Ovary (tissue), 9 donors: ENCODE results near the gene SEMA6B. TPM values are rescaled to one million over a fixed set of nuclear protein-coding genes. Genes with fewer than 3 reads are reported as not detected.

Source experiments
- DNase-seq, 5 donors: peaks; one replicate each; pipeline ENCODE4 v3.0.0-alpha.2; 2019 to 2020
- H3K27ac ChIP-seq, 2 donors: fragments of 200-600 bp; one replicate each; pipeline versions ENCODE4 v1.5.1 to v1.8.0; 2019 to 2022
- H3K27me3 ChIP-seq: fragments of 200-600 bp; one replicate; pipeline ENCODE4 v1.8.0; 2022
- H3K36me3 ChIP-seq: fragments of 200-600 bp; sonication (generic); one replicate; pipeline ENCODE4 v1.5.1; 2019
- H3K4me1 ChIP-seq: one replicate; pipeline ENCODE4 v1.8.1; 2013; ENCODE audit warnings: mild to moderate bottlenecking, moderate library complexity; ENCODE audit not compliant: insufficient read depth
- H3K4me3 ChIP-seq: fragments of 200-600 bp; sonication (generic); one replicate; pipeline ENCODE4 v1.5.1; 2017
- H3K9me3 ChIP-seq, 2 donors: fragments of 200-600 bp in 1 of 2; sonication (generic) in 1 of 2; one replicate each; pipeline versions ENCODE4 v1.5.1 to v1.8.1; 2013 to 2019; ENCODE audit warnings: mild to moderate bottlenecking in 1 of 2, moderate library complexity in 1 of 2
- CTCF ChIP-seq, 3 donors: fragments of 450-650 bp in 2 of 3; fragments of 200-600 bp in 1 of 3; IDR thresholded peaks; one replicate each; pipeline versions ENCODE4 v1.5.1 to v1.8.0; 2016 to 2022; ENCODE audit warnings: antibody characterized with exemption in 3 of 3, mild to moderate bottlenecking in 1 of 3
- EP300 ChIP-seq: sonication (generic); formaldehyde crosslinking; IDR thresholded peaks from one replicate; pipeline ENCODE4 v1.6.1; 2017; ENCODE audit warnings: antibody characterized with exemption
- POLR2A ChIP-seq: fragments of 450-650 bp; IDR thresholded peaks from one replicate; pipeline ENCODE4 v1.6.1; 2017; ENCODE audit warnings: antibody characterized with exemption, mild to moderate bottlenecking, moderate library complexity
- WGBS, 3 donors: extraction: QIAGEN DNeasy Blood & Tissue Kit in 1 of 3; methylation state at CpG; one replicate each; pipeline versions ENCODE4 v1.1.5 to v1.1.7; 2013 to 2017; 5-methylcytosine and 5-hydroxymethylcytosine counted together
- intact Hi-C, 4 donors: fragments of 100-400 bp; cut with DNase I; formaldehyde crosslinking; loops; one replicate each; pipeline versions ENCODE4 v1.11.0 to v1.15.1; 2022 to 2023
- polyA plus RNA-seq, 2 donors: library from polyadenylated mRNA; stranded (reverse); fragments of 200-250 nt in 1 of 2; fragments of 350-450 nt in 1 of 2; fragmentation: Illumina TruSeq in 1 of 2; extraction: RNeasy Lipid Tissue Mini Kit (QIAGEN cat#74804) in 1 of 2; gene quantifications; one replicate each; pipeline ENCODE4 v1.2.3, GENCODE V29; 2013 to 2014
- total RNA-seq, 7 donors: library from RNA; depleted of rRNA in 2 of 7; stranded (reverse); fragments of >200 nt in 2 of 7; fragmentation: NEBNext Ultra II Directional in 3 of 7; extraction: Animal tissue kit (Norgen Biotek cat#: 25700) in 3 of 7; gene quantifications; one replicate each; pipeline versions ENCODE4 v1.1.0 to v1.2.4, GENCODE V29; 2016 to 2023
- donor health status: DM: no; HTN: no; CAD: no; lungs with moderate emphysema.
- donor health status: DM: no; HTN: no; CAD: no.
- donor health status: Bipolar disorder and iron deficiency.
- donor health status: DM: yes; HTN: yes; CAD: no.
- donor health status: DM: no; HTN: no; CAD: no.
- donor health status: DM: yes; HTN: yes; CAD: no.

Gene SEMA6B
- total and polyA plus RNA-seq, 9 donors: 0.77 to 9.7 (median 5.5) TPM

GRCh38 chr19:4600082-4600481, 40.6 kb upstream of the SEMA6B start:
- intact Hi-C loops: no loop called here
- DNase-seq: no peak
- Histone ChIP-seq H3K9me3 (no peaks in the 10 kb centered on the region), H3K4me1 (peaks cover 4% of the 10 kb centered on the region), H3K27ac (no peak overlapping the region), H3K36me3 (no peaks in the 10 kb centered on the region), H3K27me3 (no peaks in the 10 kb centered on the region), H3K4me3 (no peak overlapping the region)
- WGBS, 3 donors: 79 to 92% (median 83%) methylated on average over 10 of the region's 10 CpGs
- TF ChIP-seq CTCF (IDR thresholded peaks at IDR 0.05) (no peak), POLR2A (no peak), EP300 (no peak)

GRCh38 chr19:4598712-4599111, 39.2 kb upstream of the SEMA6B start:
- 4 to 6% (median 5%) methylated on average over 15 to 17 of the region's 17 CpGs for WGBS, 3 donors
- no peak overlapping the region for H3K27ac ChIP-seq
- peaks cover 4% of the 10 kb centered on the region for H3K4me1 ChIP-seq
- no peak for DNase-seq
- no peaks in the 10 kb centered on the region for H3K27me3 ChIP-seq
- intact Hi-C loops: no loop called here
- H3K9me3 ChIP-seq: no peaks in the 10 kb centered on the region
- TF ChIP-seq EP300 (no peak), POLR2A (no peak), CTCF (IDR thresholded peaks at IDR 0.05) (no peak)
- no peak overlapping the region for H3K4me3 ChIP-seq
- H3K36me3 ChIP-seq: no peaks in the 10 kb centered on the region

- H3K9me3 ChIP-seq: no peaks in the 10 kb centered on the region
- no peak for TF ChIP-seq EP300
- no peak for TF ChIP-seq POLR2A
- TF ChIP-seq CTCF (IDR thresholded peaks at IDR 0.05): no peak
- H3K27me3 ChIP-seq: no peaks in the 10 kb centered on the region
- H3K36me3 ChIP-seq: no peaks in the 10 kb centered on the region
- WGBS, 3 donors: 1 to 2% (median 2%) methylated on average over 28 to 31 of the region's 32 CpGs
- DNase-seq: no peak
- no peak overlapping the region for H3K4me3 ChIP-seq
- peaks cover 4% of the 10 kb centered on the region for H3K4me1 ChIP-seq
- H3K27ac ChIP-seq: no peak overlapping the region
- intact Hi-C loops: no loop called here
These were observed 38.6 kb upstream of the SEMA6B start for GRCh38 chr19:4597975-4598671.

GRCh38 chr19:4597278-4597974, 37.9 kb upstream of the SEMA6B start:
- intact Hi-C loops: no loop called here

More at GRCh38 chr19:4597278-4597974, 37.9 kb upstream of the SEMA6B start:
- TF ChIP-seq POLR2A (no peak), EP300 (no peak), CTCF (IDR thresholded peaks at IDR 0.05) (no peak)
- Histone ChIP-seq H3K4me3 (no peak overlapping the region), H3K9me3 (no peaks in the 10 kb centered on the region), H3K36me3 (no peaks in the 10 kb centered on the region), H3K27ac (no peak overlapping the region), H3K4me1 (peaks cover 4% of the 10 kb centered on the region), H3K27me3 (no peaks in the 10 kb centered on the region)
- WGBS, 3 donors: 4 to 8% (median 5%) methylated on average over 21 to 27 of the region's 27 CpGs
- no peak for DNase-seq
